H9 (cell line): ENCODE measurements around the gene TRIM9. TPM values are rescaled to one million over a fixed set of nuclear protein-coding genes. Genes with fewer than 3 reads are reported as not detected.

Experiments used
- DNase-seq: peaks from one replicate; pipeline ENCODE4 v3.0.0-alpha.2; 2017
- H2AFZ ChIP-seq: one replicate; pipeline ENCODE4 v1.6.1; 2013; ENCODE audit warnings: mild to moderate bottlenecking, low read length, control low read depth, moderate library complexity
- H2AK5ac ChIP-seq: 2 replicates; pipeline ENCODE4 v1.6.1; 2013; ENCODE audit warnings: low read length, control low read depth, mixed read lengths; ENCODE audit not compliant: insufficient read length
- H2BK120ac ChIP-seq: one replicate; pipeline ENCODE4 v1.6.1; 2013; ENCODE audit warnings: low read depth, mild to moderate bottlenecking, low read length, control low read depth, inconsistent platforms; ENCODE audit not compliant: poor library complexity, severe bottlenecking
- H2BK12ac ChIP-seq: 2 replicates; pipeline ENCODE4 v1.6.1; 2013; ENCODE audit warnings: low read length, control low read depth, mixed read lengths, low read depth; ENCODE audit not compliant: insufficient read length
- H2BK15ac ChIP-seq: 2 replicates; pipeline ENCODE4 v1.6.1; 2013; ENCODE audit warnings: low read depth, low read length, control low read depth
- H2BK20ac ChIP-seq: one replicate; pipeline ENCODE4 v1.6.1; 2013; ENCODE audit warnings: low read depth, mild to moderate bottlenecking, low read length, control low read depth, inconsistent platforms; ENCODE audit not compliant: poor library complexity, severe bottlenecking
- H2BK5ac ChIP-seq: 2 replicates; pipeline ENCODE4 v1.6.1; 2013; ENCODE audit warnings: low read length, control low read depth, mixed read lengths; ENCODE audit not compliant: insufficient read length
- H3K14ac ChIP-seq: 2 replicates; pipeline ENCODE4 v1.6.1; 2013; ENCODE audit warnings: low read length, control low read depth; ENCODE audit not compliant: insufficient read depth
- H3K18ac ChIP-seq: 2 replicates; pipeline ENCODE4 v1.6.1; 2013; ENCODE audit warnings: low read depth, mild to moderate bottlenecking, mixed read lengths, low read length, control low read depth; ENCODE audit not compliant: insufficient read length
- H3K23ac ChIP-seq: 2 replicates; pipeline ENCODE4 v1.6.1; 2013; ENCODE audit warnings: low read length, control low read depth, mixed read lengths, low read depth; ENCODE audit not compliant: insufficient read length
- H3K23me2 ChIP-seq: 2 replicates; pipeline ENCODE4 v1.6.1; 2013; ENCODE audit warnings: low read depth, mild to moderate bottlenecking, mixed read lengths, low read length, control low read depth; ENCODE audit not compliant: insufficient read length, poor library complexity, severe bottlenecking
- H3K27ac ChIP-seq: 2 replicates; pipeline ENCODE4 v1.5.1; 2013; ENCODE audit warnings: low read length, control low read depth, mixed read lengths, low read depth; ENCODE audit not compliant: insufficient read length
- H3K27me3 ChIP-seq: 2 replicates; pipeline ENCODE4 v1.6.1; 2013; ENCODE audit warnings: low read length, control low read depth, inconsistent platforms; ENCODE audit not compliant: insufficient read depth
- H3K4ac ChIP-seq: 2 replicates; pipeline ENCODE4 v1.6.1; 2013; ENCODE audit warnings: low read depth, mild to moderate bottlenecking, control low read depth, inconsistent platforms, low read length, moderate library complexity
- H3K4me1 ChIP-seq: 2 replicates; pipeline ENCODE4 v1.6.1; 2013; ENCODE audit warnings: low read length, control low read depth, inconsistent platforms; ENCODE audit not compliant: insufficient read depth
- H3K4me2 ChIP-seq: 2 replicates; pipeline ENCODE4 v1.6.1; 2013; ENCODE audit warnings: low read length, control low read depth, mixed read lengths; ENCODE audit not compliant: insufficient read length, insufficient read depth
- H3K56ac ChIP-seq: 2 replicates; pipeline ENCODE4 v1.6.1; 2013; ENCODE audit warnings: low read depth, mild to moderate bottlenecking, mixed read lengths, low read length, control low read depth; ENCODE audit not compliant: insufficient read length
- H3K79me1 ChIP-seq: 2 replicates; pipeline ENCODE4 v1.6.1; 2013; ENCODE audit warnings: low read depth, mild to moderate bottlenecking, moderate library complexity, low read length, control low read depth, inconsistent platforms; ENCODE audit not compliant: insufficient read depth, poor library complexity, severe bottlenecking
- H3K79me2 ChIP-seq: 2 replicates; pipeline ENCODE4 v1.6.1; 2013; ENCODE audit warnings: low read length, control low read depth, inconsistent platforms; ENCODE audit not compliant: insufficient read depth
- H3K9ac ChIP-seq: 2 replicates; pipeline ENCODE4 v1.6.1; 2013; ENCODE audit warnings: low read length, control low read depth, mixed read lengths; ENCODE audit not compliant: insufficient read length; ENCODE audit errors: extremely low read depth
- H3K9me3 ChIP-seq: one replicate; pipeline ENCODE4 v1.6.1; 2013; ENCODE audit warnings: low read depth, low read length, inconsistent platforms; ENCODE audit not compliant: control insufficient read depth
- H3T11ph ChIP-seq: one replicate; pipeline ENCODE4 v1.6.1; 2013; ENCODE audit warnings: mild to moderate bottlenecking, low read length, control low read depth, inconsistent platforms
- H4K20me1 ChIP-seq: one replicate; pipeline ENCODE4 v1.6.1; 2013; ENCODE audit not compliant: control insufficient read depth, insufficient read length, insufficient read depth
- H4K5ac ChIP-seq: 2 replicates; pipeline ENCODE4 v1.6.1; 2013; ENCODE audit warnings: low read depth, mild to moderate bottlenecking, mixed read lengths, low read length, control low read depth; ENCODE audit not compliant: insufficient read length
- H4K8ac ChIP-seq: replicated peaks from 2 replicates; pipeline ENCODE4 v1.6.1; 2013; ENCODE audit warnings: low read length, control low read depth, mixed read lengths, low read depth; ENCODE audit not compliant: insufficient read length
- H4K91ac ChIP-seq: 2 replicates; pipeline ENCODE4 v1.6.1; 2013; ENCODE audit warnings: low read depth, mild to moderate bottlenecking, moderate library complexity, mixed read lengths, low read length, control low read depth; ENCODE audit not compliant: insufficient read length
- H3K27ac Mint-ChIP-seq, 3 experiments: 2 replicates in 2 of 3; 3 replicates in 1 of 3; pipeline ENCODE4 v1.8.0; 2020 to 2021; ENCODE audit warnings: mixed read lengths in 3 of 3, mild to moderate bottlenecking in 1 of 3, moderate library complexity in 1 of 3
- H3K27me3 Mint-ChIP-seq: 2 replicates; pipeline ENCODE4 v1.8.0; 2021; ENCODE audit warnings: low read depth, mild to moderate bottlenecking, moderate library complexity, mixed read lengths
- H3K36me3 Mint-ChIP-seq, 3 experiments: 2 replicates in 2 of 3; 3 replicates in 1 of 3; pipeline ENCODE4 v1.8.0; 2020 to 2021; ENCODE audit warnings: low read depth in 3 of 3, mixed read lengths in 3 of 3; ENCODE audit not compliant: insufficient read depth in 1 of 3
- H3K4me1 Mint-ChIP-seq, 2 experiments: 2 replicates each; pipeline ENCODE4 v1.8.0; 2020; ENCODE audit warnings: mixed read lengths in 2 of 2
- H3K4me3 Mint-ChIP-seq, 2 experiments: 2 replicates in 1 of 2; 3 replicates in 1 of 2; pipeline ENCODE4 v1.8.0; 2020 to 2021; ENCODE audit warnings: mild to moderate bottlenecking in 2 of 2, mixed read lengths in 2 of 2, moderate library complexity in 1 of 2
- H3K9me3 Mint-ChIP-seq, 2 experiments: 2 replicates in 1 of 2; 3 replicates in 1 of 2; pipeline ENCODE4 v1.8.0; 2020; ENCODE audit warnings: mild to moderate bottlenecking in 2 of 2, mixed read lengths in 2 of 2, moderate library complexity in 1 of 2
- CTCF ChIP-seq: fragments of 200-600 bp; sonication (generic); conservative IDR thresholded peaks from 3 replicates; pipeline ENCODE4 v1.8.0; 2021; ENCODE audit warnings: antibody characterized with exemption, mild to moderate bottlenecking
- WGBS: extraction: QIAGEN DNeasy Blood & Tissue Kit; methylation state at CpG from one replicate; pipeline ENCODE4 v1.1.7; 2013; ENCODE audit warnings: missing lambda C conversion rate, low lambda C conversion rate, mixed read lengths; ENCODE audit not compliant: insufficient read length; ENCODE audit errors: extremely low coverage; 5-methylcytosine and 5-hydroxymethylcytosine counted together
- total RNA-seq: library from RNA; stranded (reverse); gene quantifications from 2 replicates; pipeline ENCODE4 v1.2.1, GENCODE V29; 2021

Gene TRIM9
- total RNA-seq, 1 experiment from 2014 or later = 0.98 TPM

DNA sequence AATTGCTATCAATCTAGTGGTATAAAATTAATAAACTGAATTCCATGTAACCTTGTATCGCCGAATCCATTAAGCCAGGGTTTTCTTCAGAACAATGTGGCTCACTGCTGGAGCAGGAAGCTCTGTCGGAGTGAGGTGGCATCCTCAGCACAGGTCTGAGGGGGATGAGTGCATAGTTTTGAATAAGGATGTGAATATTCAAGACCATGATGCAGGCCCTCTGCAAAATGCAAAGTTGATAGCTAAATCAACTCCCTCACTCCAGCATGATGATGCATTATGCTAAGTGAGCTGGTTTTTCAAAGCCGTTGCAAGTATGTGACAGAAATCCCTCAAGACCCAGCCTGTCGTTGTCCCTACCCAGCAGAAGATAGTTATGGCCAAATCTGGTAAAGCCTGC is 53.0 kb downstream of the TRIM9 start:
- TF ChIP-seq CTCF = no peak
- H3K23ac ChIP-seq = no peak overlapping the region
- peaks cover 10% of the 10 kb centered on the region; the same call in 1 of the 2 replicates for H3K4me1 ChIP-seq
- no peak overlapping the region for H2BK12ac ChIP-seq
- H3K4me1 Mint-ChIP-seq = peaks cover 24 to 28% of the 10 kb centered on the region in 2 experiments
- H3K4me2 ChIP-seq = no peak overlapping the region
- no peak overlapping the region for H3K18ac ChIP-seq
- H3K27me3 ChIP-seq = no peaks in the 10 kb centered on the region; the same call in 1 of the 2 replicates
- no peak overlapping the region; a peak in 1 of 5 replicates for H3K4me3 Mint-ChIP-seq
- no peak overlapping the region for H2BK15ac ChIP-seq
- H2BK5ac ChIP-seq = no peak overlapping the region
- no peaks in the 10 kb centered on the region for H4K20me1 ChIP-seq
- no peak overlapping the region for H3K56ac ChIP-seq
- H2AFZ ChIP-seq = no peak overlapping the region
- no peak overlapping the region for H4K91ac ChIP-seq
- H3K27ac Mint-ChIP-seq = no peak overlapping the region
- no peak overlapping the region for H3K14ac ChIP-seq
- H3K79me2 ChIP-seq = no peaks in the 10 kb centered on the region
- DNase-seq = no peak
- no peaks in the 10 kb centered on the region for H3K36me3 Mint-ChIP-seq
- no peak overlapping the region for H3K4ac ChIP-seq
- H3K79me1 ChIP-seq = no peaks in the 10 kb centered on the region
- no peaks in the 10 kb centered on the region for H3K9me3 Mint-ChIP-seq
- H2AK5ac ChIP-seq = no peak overlapping the region
- H3K23me2 ChIP-seq = no peaks in the 10 kb centered on the region
- no peak overlapping the region for H3K9ac ChIP-seq
- no CpG with 5 or more reads among the region's 5 CpGs for WGBS
- H4K5ac ChIP-seq = no peak overlapping the region
- H2BK20ac ChIP-seq = no peak overlapping the region
- no peak overlapping the region for H2BK120ac ChIP-seq
- H3T11ph ChIP-seq = no peak overlapping the region
- no peaks in the 10 kb centered on the region for H3K9me3 ChIP-seq
- no peaks in the 10 kb centered on the region for H3K27me3 Mint-ChIP-seq
- no peak overlapping the region for H4K8ac ChIP-seq
- no peak overlapping the region for H3K27ac ChIP-seq
